Breast epithelium (tissue), 3 donors: Measurements from ENCODE around the gene DUS2.

Experiments used
- POLR2AphosphoS5 ChIP-seq, 3 donors: sonication (generic); formaldehyde crosslinking; IDR thresholded peaks; one replicate each; pipeline ENCODE4 v1.6.1; 2017; ENCODE audit warnings: antibody characterized with exemption in 3 of 3
- TF ChIP-seq, protein P1 (sequence below), 3 donors: fragments of 450-650 bp; IDR thresholded peaks; one replicate each; pipeline ENCODE4 v1.5.1; 2016 to 2017; ENCODE audit warnings: antibody characterized with exemption in 3 of 3, mild to moderate bottlenecking in 3 of 3, moderate library complexity in 3 of 3

DNA sequence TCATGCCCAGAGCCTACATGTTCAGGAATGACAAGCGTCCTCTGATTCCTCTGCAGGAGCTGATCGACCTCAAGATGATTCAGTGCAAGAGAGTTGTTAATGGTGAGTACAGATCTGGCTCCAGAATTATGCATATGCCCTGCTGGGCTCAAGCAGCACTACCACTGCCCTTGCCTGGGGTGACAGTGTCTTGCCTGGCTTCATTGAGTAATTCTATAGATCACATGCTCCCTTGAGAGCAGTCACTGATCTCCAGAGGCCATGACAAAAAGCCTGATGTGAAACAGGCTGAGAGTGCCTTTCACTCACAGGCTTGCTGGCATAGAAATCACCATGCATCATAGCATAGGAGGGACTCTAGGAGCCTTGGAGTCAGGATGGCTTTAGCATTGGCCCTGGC, 26.4 kb downstream of the DUS2 start:
- TF ChIP-seq, protein P1, sequence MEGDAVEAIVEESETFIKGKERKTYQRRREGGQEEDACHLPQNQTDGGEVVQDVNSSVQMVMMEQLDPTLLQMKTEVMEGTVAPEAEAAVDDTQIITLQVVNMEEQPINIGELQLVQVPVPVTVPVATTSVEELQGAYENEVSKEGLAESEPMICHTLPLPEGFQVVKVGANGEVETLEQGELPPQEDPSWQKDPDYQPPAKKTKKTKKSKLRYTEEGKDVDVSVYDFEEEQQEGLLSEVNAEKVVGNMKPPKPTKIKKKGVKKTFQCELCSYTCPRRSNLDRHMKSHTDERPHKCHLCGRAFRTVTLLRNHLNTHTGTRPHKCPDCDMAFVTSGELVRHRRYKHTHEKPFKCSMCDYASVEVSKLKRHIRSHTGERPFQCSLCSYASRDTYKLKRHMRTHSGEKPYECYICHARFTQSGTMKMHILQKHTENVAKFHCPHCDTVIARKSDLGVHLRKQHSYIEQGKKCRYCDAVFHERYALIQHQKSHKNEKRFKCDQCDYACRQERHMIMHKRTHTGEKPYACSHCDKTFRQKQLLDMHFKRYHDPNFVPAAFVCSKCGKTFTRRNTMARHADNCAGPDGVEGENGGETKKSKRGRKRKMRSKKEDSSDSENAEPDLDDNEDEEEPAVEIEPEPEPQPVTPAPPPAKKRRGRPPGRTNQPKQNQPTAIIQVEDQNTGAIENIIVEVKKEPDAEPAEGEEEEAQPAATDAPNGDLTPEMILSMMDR (IDR thresholded peaks at IDR 0.05), result no peak
- TF ChIP-seq POLR2AphosphoS5 (IDR thresholded peaks at IDR 0.05), result no peak
